ENCODE results near the gene DALRD3.

GRCh38 chr3:48989796-48990635 lies 28.4 kb downstream of the DALRD3 start, which contains the start of gene P4HTM:
- TF ChIP-seq CTCF (IDR thresholded peaks at IDR 0.05; ENCODE audit: insufficient read depth, low read depth, low read length) (no peak), EZH2 (IDR thresholded peaks at IDR 0.05; ENCODE audit: insufficient read depth, low read length) (no peak)

All from astrocyte (in vitro differentiated cells and primary cell).